ENCODE results near the gene CCDC117.
"Not testable (repeated sequence)": the region's sequence is repeated elsewhere in the genome, so short reads cannot be mapped to it uniquely, and the experiment has no call there.

The CCDC117 gene

DNA sequence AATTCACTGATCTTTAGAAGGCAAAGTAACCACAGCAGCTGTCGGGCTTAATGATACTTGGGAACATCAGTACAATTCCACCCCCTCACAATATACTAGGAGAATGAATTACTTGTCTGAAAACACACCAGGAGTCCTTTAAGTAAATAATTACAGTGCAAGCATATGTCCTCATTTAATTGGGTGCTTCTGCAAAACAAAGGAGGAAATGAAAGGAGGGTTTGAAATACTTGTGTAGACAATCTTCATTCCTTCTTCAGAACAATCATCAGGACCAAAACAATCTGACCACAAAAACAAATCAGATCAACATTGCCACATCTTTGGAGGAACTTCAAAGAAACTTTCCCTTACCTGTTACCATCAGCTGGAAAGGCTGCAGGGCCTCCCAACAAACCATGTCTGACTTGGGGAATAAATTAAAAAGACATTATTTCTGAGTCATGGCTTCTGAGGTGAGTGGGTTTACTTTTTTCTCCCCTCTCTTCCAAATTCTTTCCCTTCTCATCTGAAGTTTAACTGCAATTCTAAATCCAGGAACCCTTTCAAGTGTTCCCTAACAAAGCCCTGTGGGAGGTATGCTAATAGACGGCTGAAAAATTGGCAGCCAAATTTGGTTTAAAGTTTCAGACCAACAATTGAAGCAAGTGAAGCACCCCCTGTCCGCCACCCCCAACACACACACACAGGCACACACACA is 12.5 kb upstream of the CCDC117 start:
- TF ChIP-seq, protein P1, sequence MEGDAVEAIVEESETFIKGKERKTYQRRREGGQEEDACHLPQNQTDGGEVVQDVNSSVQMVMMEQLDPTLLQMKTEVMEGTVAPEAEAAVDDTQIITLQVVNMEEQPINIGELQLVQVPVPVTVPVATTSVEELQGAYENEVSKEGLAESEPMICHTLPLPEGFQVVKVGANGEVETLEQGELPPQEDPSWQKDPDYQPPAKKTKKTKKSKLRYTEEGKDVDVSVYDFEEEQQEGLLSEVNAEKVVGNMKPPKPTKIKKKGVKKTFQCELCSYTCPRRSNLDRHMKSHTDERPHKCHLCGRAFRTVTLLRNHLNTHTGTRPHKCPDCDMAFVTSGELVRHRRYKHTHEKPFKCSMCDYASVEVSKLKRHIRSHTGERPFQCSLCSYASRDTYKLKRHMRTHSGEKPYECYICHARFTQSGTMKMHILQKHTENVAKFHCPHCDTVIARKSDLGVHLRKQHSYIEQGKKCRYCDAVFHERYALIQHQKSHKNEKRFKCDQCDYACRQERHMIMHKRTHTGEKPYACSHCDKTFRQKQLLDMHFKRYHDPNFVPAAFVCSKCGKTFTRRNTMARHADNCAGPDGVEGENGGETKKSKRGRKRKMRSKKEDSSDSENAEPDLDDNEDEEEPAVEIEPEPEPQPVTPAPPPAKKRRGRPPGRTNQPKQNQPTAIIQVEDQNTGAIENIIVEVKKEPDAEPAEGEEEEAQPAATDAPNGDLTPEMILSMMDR (IDR thresholded peaks at IDR 0.05; ENCODE audit: insufficient read depth, low read depth, low read length, missing control alignments) = no peak
- DNase-seq (ENCODE audit: low read depth) = peak; percentile 40

DNA sequence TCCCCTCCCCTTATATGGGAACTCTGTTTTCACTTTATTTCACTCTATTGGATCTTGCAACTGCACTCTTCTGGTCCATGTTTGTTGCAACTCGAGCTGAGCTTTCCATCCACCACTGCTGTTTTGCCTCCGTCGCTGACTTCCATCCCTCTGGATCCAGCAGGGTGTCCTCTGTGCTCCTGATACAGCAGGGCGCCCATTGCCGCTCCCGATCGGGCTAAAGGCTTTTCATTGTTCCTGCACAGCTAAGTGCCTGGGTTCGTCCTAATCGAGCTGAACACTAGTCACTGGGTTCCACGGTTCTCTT is 11.1 kb upstream of the CCDC117 start:
- TF ChIP-seq, protein P1 (IDR thresholded peaks at IDR 0.05; ENCODE audit: insufficient read depth, low read depth, low read length, missing control alignments) = no peak
- no peak overlapping the region for H3K4me3 ChIP-seq (ENCODE audit: low read length)
- DNase-seq (ENCODE audit: low read depth) = no peak

More for the DNA sequence above, 12.5 kb upstream of the CCDC117 start:
- no peak overlapping the region for H3K4me3 ChIP-seq (ENCODE audit: low read length)

DNA sequence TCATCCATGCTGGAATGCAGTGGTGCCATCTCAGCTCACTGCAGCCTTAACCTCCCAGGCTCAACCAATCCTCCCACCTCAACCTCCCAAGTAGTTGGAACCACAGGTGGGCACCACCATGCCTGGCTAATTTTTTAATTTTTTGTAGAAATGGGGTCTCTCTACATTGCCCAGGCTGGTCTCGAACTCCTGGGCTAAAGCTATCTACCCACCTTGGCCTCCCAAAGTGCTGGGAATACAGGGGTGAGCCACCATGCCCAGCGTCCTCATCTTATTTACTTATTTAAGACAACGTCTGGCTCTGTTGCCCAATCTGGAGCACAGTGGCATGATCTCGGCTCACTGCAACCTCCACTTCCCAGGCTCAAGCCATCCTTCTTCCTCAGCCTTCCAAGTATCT is 10.5 kb upstream of the CCDC117 start:
- not testable (repeated sequence) for H3K4me3 ChIP-seq (ENCODE audit: low read length); DNase-seq (ENCODE audit: low read depth)

DNA sequence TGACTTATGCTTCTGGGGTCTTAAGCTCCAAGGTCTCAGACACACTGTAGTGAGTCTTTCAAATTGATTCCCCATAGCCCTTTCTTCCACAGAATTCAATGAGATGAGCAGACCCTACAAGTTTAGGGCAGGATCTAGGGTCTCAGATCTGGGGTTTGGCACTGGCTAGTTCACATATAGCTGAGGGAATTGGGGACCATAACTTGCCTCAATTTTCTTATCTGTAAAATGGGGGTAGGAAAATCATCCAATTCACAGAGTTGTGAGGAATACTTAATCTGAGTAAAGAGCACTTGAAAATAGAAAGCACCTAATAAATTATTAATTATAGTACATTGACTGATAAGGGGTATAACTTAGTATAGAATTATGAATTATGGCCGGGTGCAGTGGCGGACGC is 5.9 kb upstream of the CCDC117 start:
- TF ChIP-seq, protein P1 (IDR thresholded peaks at IDR 0.05; ENCODE audit: insufficient read depth, low read depth, low read length, missing control alignments) = no peak
- no peak for DNase-seq (ENCODE audit: low read depth)
- H3K4me3 ChIP-seq (ENCODE audit: low read length) = no peak overlapping the region

DNA sequence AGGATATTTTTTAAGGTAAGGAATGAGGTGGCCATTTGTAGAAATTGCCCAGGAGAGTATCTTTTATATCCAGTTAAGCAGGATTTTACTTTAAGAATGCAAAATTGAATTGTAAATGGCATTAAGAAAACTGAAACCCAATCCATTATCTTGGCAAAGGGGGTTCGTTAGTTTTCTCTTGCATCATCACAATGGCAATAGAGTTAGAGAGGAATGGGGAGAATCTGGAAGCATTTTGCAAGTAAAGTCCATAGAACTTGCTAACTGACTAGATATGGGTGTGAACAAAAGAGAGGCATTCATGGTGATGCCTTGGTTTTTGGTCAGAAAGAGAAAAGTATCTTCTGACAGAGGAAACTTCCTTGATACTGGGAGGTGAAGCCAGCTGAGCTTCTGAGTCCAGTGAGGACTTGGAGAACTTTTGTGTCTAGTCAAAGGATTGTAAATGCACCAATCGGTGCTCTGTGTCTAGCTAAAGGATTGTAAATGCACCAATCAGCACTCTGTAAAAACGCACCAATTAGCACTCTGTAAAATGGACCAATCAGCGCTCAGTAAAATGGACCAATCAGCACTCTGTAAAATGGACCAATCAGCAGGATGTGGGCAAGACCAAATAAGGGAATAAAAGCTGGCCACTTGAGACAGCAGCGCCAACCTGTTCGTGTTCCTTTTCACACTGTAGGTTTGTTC is 3.6 kb upstream of the CCDC117 start:
- no peak overlapping the region for H3K4me3 ChIP-seq (ENCODE audit: low read length)
- DNase-seq (ENCODE audit: low read depth) = no peak
- TF ChIP-seq, protein P1 (IDR thresholded peaks at IDR 0.05; ENCODE audit: insufficient read depth, low read depth, low read length, missing control alignments) = no peak

DNA sequence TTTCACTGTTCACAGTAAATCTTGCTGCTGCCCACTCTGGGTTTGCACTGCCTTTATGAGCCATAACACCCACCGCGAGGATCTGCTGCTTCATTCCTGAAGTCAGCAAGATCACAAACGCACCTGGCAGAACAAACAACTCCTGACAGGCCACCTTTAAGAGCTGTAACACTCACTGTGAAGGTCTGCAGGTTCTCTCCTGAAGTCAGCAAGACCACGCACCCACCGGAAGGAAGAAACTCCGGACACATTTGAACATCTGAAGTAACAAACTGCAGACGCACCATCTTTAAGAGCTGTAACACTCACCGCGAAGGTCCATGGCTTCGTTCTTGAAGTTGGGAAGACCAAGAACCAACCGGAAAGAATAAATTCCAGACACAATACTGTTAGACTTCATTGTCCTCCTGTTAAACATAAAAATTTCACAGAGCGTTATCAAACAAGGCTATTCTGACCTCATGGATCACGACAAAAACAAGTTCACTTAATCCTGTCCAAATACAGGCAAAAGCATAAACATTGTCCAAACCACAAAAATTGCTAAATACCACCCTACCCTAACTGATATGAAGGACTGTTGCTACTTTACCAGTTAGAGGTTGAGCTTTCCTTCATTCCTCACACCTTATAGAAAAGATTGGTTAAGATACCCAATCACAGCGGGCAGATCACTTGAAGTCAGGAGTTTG is 3.0 kb upstream of the CCDC117 start:
- H3K4me3 ChIP-seq (ENCODE audit: low read length) = no peak overlapping the region
- TF ChIP-seq, protein P1 (IDR thresholded peaks at IDR 0.05; ENCODE audit: insufficient read depth, low read depth, low read length, missing control alignments) = no peak
- no peak for DNase-seq (ENCODE audit: low read depth)

DNA sequence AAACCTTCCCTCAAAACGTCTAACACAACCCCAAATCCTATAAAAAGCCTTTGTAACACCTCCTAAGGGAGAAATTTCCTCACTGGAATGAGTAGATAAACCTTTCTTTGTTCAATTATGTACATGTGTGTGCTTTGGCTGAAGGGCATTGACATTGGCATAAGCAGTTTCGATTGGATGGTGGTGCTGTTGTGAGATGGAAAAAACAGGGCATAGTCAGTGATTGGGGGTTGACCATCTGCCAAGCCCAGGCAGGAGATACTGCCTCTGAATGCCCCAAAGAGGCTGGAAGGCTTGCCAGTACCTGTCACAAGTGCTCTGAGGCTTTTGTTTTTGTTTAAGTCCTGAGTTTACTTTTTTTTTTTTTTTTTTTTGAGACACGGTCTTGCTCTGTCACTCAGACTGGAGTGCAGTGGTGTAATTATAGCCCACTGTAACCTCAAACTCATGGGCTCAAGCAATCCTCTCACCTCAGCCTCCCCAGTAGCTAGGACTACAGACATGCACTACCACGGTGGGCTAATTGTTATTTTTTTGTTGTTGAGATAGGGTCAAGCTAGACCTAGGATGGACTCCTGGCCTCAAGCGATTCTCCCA is 1.2 kb upstream of the CCDC117 start:
- peak; percentile 86 for DNase-seq (ENCODE audit: low read depth)
- TF ChIP-seq, protein P1 (IDR thresholded peaks at IDR 0.05; ENCODE audit: insufficient read depth, low read depth, low read length, missing control alignments) = no peak
- H3K4me3 ChIP-seq (ENCODE audit: low read length) = no peak overlapping the region
